H1 (cell line): ENCODE results near the gene TMEM232.

Experiments
- CREB1 ChIP-seq: IDR thresholded peaks from 2 replicates; pipeline ENCODE4 v1.6.1; 2012; ENCODE audit warnings: inconsistent platforms
- CTCF ChIP-seq, 3 experiments: IDR thresholded peaks; 1 replicate in 2 of 3; 2 replicates in 1 of 3; pipeline versions ENCODE4 v1.5.1 to v1.6.1; 2011; ENCODE audit warnings: low read length in 3 of 3, mild to moderate bottlenecking in 3 of 3, inconsistent platforms in 2 of 3, low read depth in 1 of 3, moderate library complexity in 1 of 3; ENCODE audit not compliant: insufficient read depth in 1 of 3; ENCODE audit errors: control extremely low read depth in 1 of 3
- E2F6 ChIP-seq: IDR thresholded peaks from 2 replicates; pipeline ENCODE4 v1.6.1; 2012; ENCODE audit warnings: inconsistent platforms
- FOSL1 ChIP-seq: IDR thresholded peaks from 2 replicates; pipeline ENCODE4 v1.6.1; 2011; ENCODE audit warnings: mild to moderate bottlenecking, low read depth, low read length, moderate library complexity; ENCODE audit not compliant: insufficient read depth
- HDAC2 ChIP-seq, 2 experiments: fragments of 300-600 bp in 1 of 2; sonication (generic) in 1 of 2; IDR thresholded peaks; 2 replicates each; pipeline ENCODE4 v1.6.1; 2011 to 2012; ENCODE audit warnings: low read depth in 2 of 2, low read length in 2 of 2, mild to moderate bottlenecking in 2 of 2, moderate library complexity in 2 of 2, borderline replicate concordance in 1 of 2, inconsistent platforms in 1 of 2
- MAFK ChIP-seq: IDR thresholded peaks from 2 replicates; pipeline ENCODE4 v1.6.1; 2012; ENCODE audit warnings: low read depth, mild to moderate bottlenecking, improper control_type of control experiment, low read length
- MAX ChIP-seq: IDR thresholded peaks from 2 replicates; pipeline ENCODE4 v1.6.1; 2012; ENCODE audit warnings: inconsistent platforms
- NANOG ChIP-seq: IDR thresholded peaks from 2 replicates; pipeline ENCODE4 v1.6.1; 2011; ENCODE audit warnings: low read length, low read depth, mild to moderate bottlenecking, inconsistent platforms; ENCODE audit not compliant: insufficient read depth, poor library complexity, severe bottlenecking
- POLR2A ChIP-seq, 2 experiments: IDR thresholded peaks; 1 replicate in 1 of 2; 2 replicates in 1 of 2; pipeline ENCODE4 v1.6.1; 2011; ENCODE audit warnings: low read depth in 2 of 2, low read length in 2 of 2, mild to moderate bottlenecking in 2 of 2; ENCODE audit errors: control extremely low read depth in 1 of 2
- POLR2AphosphoS5 ChIP-seq: IDR thresholded peaks from 2 replicates; pipeline ENCODE4 v1.6.1; 2011; ENCODE audit warnings: low read depth, low read length
- RXRA ChIP-seq: IDR thresholded peaks from 2 replicates; pipeline ENCODE4 v1.6.1; 2011; ENCODE audit warnings: low read depth, mild to moderate bottlenecking, low read length, moderate library complexity; ENCODE audit not compliant: insufficient read depth
- TEAD4 ChIP-seq: IDR thresholded peaks from 2 replicates; pipeline ENCODE4 v1.6.1; 2012; ENCODE audit warnings: low read depth, low read length, inconsistent platforms, mixed read lengths
- YY1 ChIP-seq: IDR thresholded peaks from 2 replicates; pipeline ENCODE4 v1.6.1; 2011; ENCODE audit warnings: low read depth, mild to moderate bottlenecking, low read length

- TF ChIP-seq YY1 = no peak
- TF ChIP-seq RXRA = no peak
- TF ChIP-seq E2F6 = no peak
- no peak for TF ChIP-seq POLR2AphosphoS5
- TF ChIP-seq NANOG = no peak
- no peak for TF ChIP-seq CTCF (IDR thresholded peaks at IDR 0.05; ENCODE audit: control extremely low read depth in 1 of 3, insufficient read depth in 1 of 3, low read depth in 1 of 3, low read length in 3 of 3)
- no peak for TF ChIP-seq POLR2A (IDR thresholded peaks at IDR 0.05; ENCODE audit: control extremely low read depth in 1 of 2, low read depth in 2 of 2, low read length in 2 of 2)
- TF ChIP-seq CREB1 = no peak
- TF ChIP-seq MAFK = no peak
- no peak for TF ChIP-seq MAX
- no peak for TF ChIP-seq TEAD4
- no peak for TF ChIP-seq HDAC2 (IDR thresholded peaks at IDR 0.05; ENCODE audit: borderline replicate concordance in 1 of 2, low read depth in 2 of 2, low read length in 2 of 2)
- TF ChIP-seq FOSL1 = no peak
These were observed 44.5 kb downstream of the TMEM232 start for GRCh38 chr5:110681953-110682352.
